ENCODE results near the gene CNNM2.

- TF ChIP-seq TAF1 (IDR thresholded peaks at IDR 0.05; ENCODE audit: borderline replicate concordance, insufficient read depth, low read length): no peak
- TF ChIP-seq REST (IDR thresholded peaks at IDR 0.05; ENCODE audit: insufficient read depth in 1 of 2, low read depth in 2 of 2, low read length in 2 of 2): no peak
- no peak for TF ChIP-seq SIN3A (IDR thresholded peaks at IDR 0.05; ENCODE audit: borderline replicate concordance, insufficient read depth, low read length)
- no peak for TF ChIP-seq POLR2AphosphoS5 (IDR thresholded peaks at IDR 0.05; ENCODE audit: low read depth, low read length)
Observed at GRCh38 chr10:103067484-103067883, 149.4 kb downstream of the CNNM2 start.

Data from PFSK-1 (cell line).